Glutamatergic neuron (in vitro differentiated cells): ENCODE data around the gene SLC9A8. TPM values are rescaled to one million over a fixed set of nuclear protein-coding genes. Genes with fewer than 3 reads are reported as not detected.
"Not testable (repeated sequence)": the region's sequence is repeated elsewhere in the genome, so short reads cannot be mapped to it uniquely, and the experiment has no call there.

Source experiments
- DNase-seq: peaks from one replicate; pipeline ENCODE4 v3.0.0; 2022
- H3K27ac Mint-ChIP-seq: one replicate; pipeline ENCODE4 v1.8.0; 2020; ENCODE audit warnings: mild to moderate bottlenecking, mixed read lengths, inconsistent platforms; ENCODE audit not compliant: unreplicated experiment
- H3K27me3 Mint-ChIP-seq: one replicate; pipeline ENCODE4 v1.8.0; 2020; ENCODE audit warnings: mild to moderate bottlenecking, moderate library complexity, mixed read lengths, inconsistent platforms; ENCODE audit not compliant: unreplicated experiment
- H3K36me3 Mint-ChIP-seq: one replicate; pipeline ENCODE4 v1.8.0; 2020; ENCODE audit warnings: mild to moderate bottlenecking, mixed read lengths, inconsistent platforms; ENCODE audit not compliant: unreplicated experiment
- H3K4me1 Mint-ChIP-seq: one replicate; pipeline ENCODE4 v1.8.0; 2020; ENCODE audit warnings: mild to moderate bottlenecking, low read depth, mixed read lengths, inconsistent platforms; ENCODE audit not compliant: unreplicated experiment
- H3K4me3 Mint-ChIP-seq: one replicate; pipeline ENCODE4 v1.8.0; 2020; ENCODE audit warnings: mild to moderate bottlenecking, mixed read lengths, inconsistent platforms; ENCODE audit not compliant: unreplicated experiment
- H3K9me3 Mint-ChIP-seq: one replicate; pipeline ENCODE4 v1.8.0; 2020; ENCODE audit warnings: mild to moderate bottlenecking, moderate library complexity, mixed read lengths, inconsistent platforms; ENCODE audit not compliant: unreplicated experiment
- CTCF ChIP-seq: fragments of 200-600 bp; sonication (generic); IDR thresholded peaks from one replicate; pipeline ENCODE4 v1.5.0; 2021; ENCODE audit not compliant: partially characterized antibody, unreplicated experiment
- total RNA-seq: library from RNA; stranded (reverse); fragmentation: NEBNext Ultra II Directional; extraction: Animal tissue kit (Norgen Biotek cat#: 25700); gene quantifications from one replicate; pipeline ENCODE4 v1.2.1, GENCODE V29; 2021; ENCODE audit not compliant: unreplicated experiment

Gene SLC9A8
- total RNA-seq, 1 donor from 2014 or later = 10.6 TPM

GRCh38 chr20:49775229-49775693 lies 37.4 kb upstream of the SLC9A8 start:
- DNase-seq = no peak
- Mint-ChIP-seq H3K36me3 (no peaks in the 10 kb centered on the region), H3K27ac (no peak overlapping the region), H3K4me1 (no peaks in the 10 kb centered on the region), H3K4me3 (no peak overlapping the region), H3K27me3 (peaks cover 1% of the 10 kb centered on the region), H3K9me3 (no peaks in the 10 kb centered on the region)
- no peak for TF ChIP-seq CTCF

- no peaks in the 10 kb centered on the region for H3K4me1 Mint-ChIP-seq
- H3K9me3 Mint-ChIP-seq = no peaks in the 10 kb centered on the region
- no peak for TF ChIP-seq CTCF
- H3K36me3 Mint-ChIP-seq = no peaks in the 10 kb centered on the region
- H3K27me3 Mint-ChIP-seq = no peaks in the 10 kb centered on the region
- no peak overlapping the region for H3K27ac Mint-ChIP-seq
- DNase-seq = no peak
- H3K4me3 Mint-ChIP-seq = no peak overlapping the region
These were observed 32.7 kb upstream of the SLC9A8 start for GRCh38 chr20:49779972-49780371.

GRCh38 chr20:49781676-49782075 lies 31.0 kb upstream of the SLC9A8 start:
- Mint-ChIP-seq H3K27ac (no peak overlapping the region), H3K4me1 (no peaks in the 10 kb centered on the region), H3K9me3 (no peaks in the 10 kb centered on the region), H3K4me3 (no peak overlapping the region), H3K36me3 (no peaks in the 10 kb centered on the region), H3K27me3 (no peaks in the 10 kb centered on the region)
- DNase-seq = no peak
- TF ChIP-seq CTCF = no peak

- H3K4me1 Mint-ChIP-seq, DNase-seq, H3K9me3 Mint-ChIP-seq, H3K27me3 Mint-ChIP-seq, H3K27ac Mint-ChIP-seq, H3K36me3 Mint-ChIP-seq, H3K4me3 Mint-ChIP-seq: not testable (repeated sequence)
These were observed 30.2 kb upstream of the SLC9A8 start for GRCh38 chr20:49782439-49782838.

GRCh38 chr20:49783021-49783995 lies 29.3 kb upstream of the SLC9A8 start:
- H3K27me3 Mint-ChIP-seq, DNase-seq, H3K4me1 Mint-ChIP-seq, H3K36me3 Mint-ChIP-seq, H3K27ac Mint-ChIP-seq, H3K9me3 Mint-ChIP-seq, H3K4me3 Mint-ChIP-seq: not testable (repeated sequence)

GRCh38 chr20:49784291-49784690 lies 28.3 kb upstream of the SLC9A8 start:
- no peak overlapping the region for H3K27ac Mint-ChIP-seq

More at GRCh38 chr20:49784291-49784690, 28.3 kb upstream of the SLC9A8 start:
- Mint-ChIP-seq H3K9me3 (no peaks in the 10 kb centered on the region), H3K36me3 (no peaks in the 10 kb centered on the region), H3K4me1 (no peaks in the 10 kb centered on the region), H3K4me3 (no peak overlapping the region), H3K27me3 (no peaks in the 10 kb centered on the region)
- TF ChIP-seq CTCF = no peak
- no peak for DNase-seq
